Astrocyte of the cerebellum (primary cell): ENCODE results near the gene CSKMT.

ENCODE experiments used
- DNase-seq: peaks from one replicate; pipeline ENCODE4 v3.0.0-alpha.2; 2011; ENCODE audit warnings: low read depth
- H3K4me3 ChIP-seq: 2 replicates; pipeline ENCODE4 v1.5.1; 2011; ENCODE audit warnings: mild to moderate bottlenecking, low read depth, low read length, moderate library complexity
- CTCF ChIP-seq: IDR thresholded peaks from 2 replicates; pipeline ENCODE4 v1.5.1; 2012; ENCODE audit warnings: low read length, low read depth, moderate library complexity, mild to moderate bottlenecking; ENCODE audit errors: missing control alignments
- in situ Hi-C: cut with HindIII; loops from 2 replicates; pipeline ENCODE4 v1.10.0; 2017; ENCODE audit warnings: low sequenced_read_pairs

Gene CSKMT

GRCh38 chr11:62712276-62712812 is 47.2 kb downstream of the CSKMT start:
- DNase-seq: no peak
- TF ChIP-seq CTCF: no peak
- no peak overlapping the region for H3K4me3 ChIP-seq
- in situ Hi-C loops: no loop called here

- in situ Hi-C loops: no loop called here
- H3K4me3 ChIP-seq: no peak overlapping the region
- TF ChIP-seq CTCF: no peak
- DNase-seq: no peak
Measured at GRCh38 chr11:62712861-62713260, 47.7 kb downstream of the CSKMT start.

- no peak for TF ChIP-seq CTCF
- H3K4me3 ChIP-seq: no peak overlapping the region
- in situ Hi-C loops: no loop called here
- no peak for DNase-seq
Measured at GRCh38 chr11:62713343-62713742, 48.2 kb downstream of the CSKMT start.

- H3K4me3 ChIP-seq: no peak overlapping the region
- TF ChIP-seq CTCF: no peak
- in situ Hi-C loops: no loop called here
- DNase-seq: no peak
Measured at GRCh38 chr11:62715150-62716130, 50.3 kb downstream of the CSKMT start.

- no peak for DNase-seq
- in situ Hi-C loops: no loop called here
- no peak for TF ChIP-seq CTCF
- no peak overlapping the region for H3K4me3 ChIP-seq
Measured at GRCh38 chr11:62716206-62716605, 51.1 kb downstream of the CSKMT start.

GRCh38 chr11:62716816-62717215 is 51.7 kb downstream of the CSKMT start:
- in situ Hi-C loops: no loop called here
- no peak overlapping the region for H3K4me3 ChIP-seq
- no peak for DNase-seq
- TF ChIP-seq CTCF: no peak
